Measurements from ENCODE around the gene C1QTNF1.

Gene C1QTNF1

DNA sequence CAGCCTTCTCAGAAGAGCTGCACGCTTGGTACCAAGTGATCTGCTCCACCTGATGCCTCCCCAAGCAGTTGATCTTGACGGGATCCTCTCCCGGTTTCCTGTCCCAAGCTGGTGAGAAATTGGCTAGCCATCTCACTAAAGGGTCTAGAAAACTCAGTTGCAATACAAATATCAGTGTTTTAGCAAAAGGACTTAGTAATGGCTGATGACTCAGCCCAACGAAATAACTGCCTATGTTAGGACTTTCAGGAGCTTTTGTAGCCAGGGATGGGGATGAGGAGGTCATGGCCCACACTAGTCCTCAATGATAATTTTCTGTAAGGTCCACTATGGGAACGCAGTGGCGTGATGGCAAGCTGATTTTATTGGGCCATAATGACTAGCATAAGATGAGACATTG, 27.3 kb downstream of the C1QTNF1 start:
- CTCF ChIA-PET = interaction anchor here (0.6 kb wide), 1 partner anchor 32 kb away, joined by 3 read pairs; no protein-coding TSS in a partner anchor
- POLR2A ChIA-PET (ENCODE audit: low non-redundant PET) = no interaction called here
- no peak overlapping the region for H3K27ac ChIP-seq
- DNase-seq (ENCODE audit: low spot score) = no peak
- no peak for TF ChIP-seq CTCF (conservative IDR thresholded peaks at IDR 0.05; ENCODE audit: low read depth)

GRCh38 chr17:79052131-79052530, 28.2 kb downstream of the C1QTNF1 start:
- POLR2A ChIA-PET (ENCODE audit: low non-redundant PET) = no interaction called here
- DNase-seq (ENCODE audit: low spot score) = no peak
- H3K27ac ChIP-seq = no peak overlapping the region
- no peak for TF ChIP-seq CTCF (conservative IDR thresholded peaks at IDR 0.05; ENCODE audit: low read depth)
- CTCF ChIA-PET = interaction anchor here (0.6 kb wide), 1 partner anchor 32 kb away, joined by 3 read pairs; no protein-coding TSS in a partner anchor

DNA sequence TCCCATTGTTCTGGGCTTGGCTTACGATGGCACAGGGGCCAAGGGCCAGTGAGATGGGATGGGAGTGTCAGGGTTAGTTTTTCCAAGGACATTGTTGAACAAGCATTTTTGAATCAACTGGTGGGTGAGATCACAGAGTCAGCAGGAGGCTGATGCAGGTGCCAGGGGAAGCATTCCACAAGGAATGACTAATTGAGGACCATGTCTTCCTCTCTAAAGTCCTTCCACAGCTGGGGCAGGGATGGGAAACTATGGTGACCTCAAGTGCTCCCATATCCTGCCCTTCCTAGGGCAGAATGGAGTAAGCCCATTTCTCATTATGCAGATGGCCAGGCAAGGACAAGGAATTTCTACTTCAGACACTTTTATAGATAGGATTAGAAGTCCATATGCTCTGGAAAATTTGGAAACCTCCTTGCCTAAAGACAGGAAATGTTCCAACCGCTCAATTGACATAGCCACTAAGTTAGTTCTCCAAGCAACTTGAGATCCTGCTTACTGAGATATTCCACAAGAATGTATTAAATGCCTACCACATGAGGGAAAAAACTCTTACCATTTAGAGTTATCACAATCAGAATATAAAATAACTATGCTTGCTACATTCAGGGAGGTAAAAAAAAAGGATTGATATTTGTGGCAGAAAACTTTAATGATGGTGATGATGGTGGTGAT, 29.4 kb downstream of the C1QTNF1 start:
- TF ChIP-seq CTCF (conservative IDR thresholded peaks at IDR 0.05; ENCODE audit: low read depth) = no peak
- ChIA-PET CTCF (interaction anchor here (0.7 to 2.1 kb wide), 2 partner anchors 8 to 11 kb away, joined by 4 to 6 read pairs; no protein-coding TSS in a partner anchor), POLR2A (ENCODE audit: low non-redundant PET) (no interaction called here)
- DNase-seq (ENCODE audit: low spot score) = no peak
- no peak overlapping the region for H3K27ac ChIP-seq

DNA sequence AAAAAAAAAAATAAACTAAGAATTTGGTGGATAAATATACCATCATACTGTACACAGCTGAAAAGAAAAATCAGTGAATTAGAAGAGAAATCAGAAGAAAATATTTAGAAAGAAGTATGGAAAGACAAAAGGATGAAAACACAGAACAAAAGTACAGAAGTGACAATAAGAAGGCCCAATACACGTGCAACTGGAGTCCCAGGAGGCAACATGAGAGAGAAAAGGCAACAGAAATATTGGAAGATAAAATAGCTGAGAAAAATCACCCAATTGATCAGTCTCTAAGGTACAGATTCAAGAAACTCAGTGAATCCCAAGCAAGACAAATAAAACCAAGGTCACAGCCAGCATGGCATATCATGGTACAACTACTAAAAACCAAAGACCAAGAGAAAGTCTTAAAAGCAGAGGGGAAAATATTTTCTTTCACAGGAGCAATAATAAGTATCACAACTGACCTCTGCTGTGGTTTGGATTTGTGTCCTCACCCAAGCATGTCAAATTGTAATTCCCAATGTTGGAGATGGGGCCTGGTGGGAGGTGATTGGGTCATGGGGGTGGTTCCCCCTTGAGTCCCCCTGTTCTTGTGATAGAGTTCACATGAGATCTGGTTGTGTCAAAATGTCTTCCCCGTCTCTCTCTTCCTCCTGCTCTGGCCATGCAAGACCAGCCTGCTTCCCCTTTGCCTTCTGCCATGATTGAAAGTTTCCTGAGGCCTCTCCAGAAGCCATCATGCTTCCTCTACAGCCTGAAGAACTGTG, 30.4 kb downstream of the C1QTNF1 start:
- POLR2A ChIA-PET (ENCODE audit: low non-redundant PET) = no interaction called here
- no peak for TF ChIP-seq CTCF (conservative IDR thresholded peaks at IDR 0.05; ENCODE audit: low read depth)
- CTCF ChIA-PET = interaction anchor here (2.1 kb wide), 1 partner anchor 9 kb away, joined by 6 read pairs; no protein-coding TSS in a partner anchor
- no peak overlapping the region for H3K27ac ChIP-seq
- DNase-seq (ENCODE audit: low spot score) = no peak

- POLR2A ChIA-PET (ENCODE audit: low non-redundant PET) = no interaction called here
- no peak for DNase-seq (ENCODE audit: low spot score)
- no peak for TF ChIP-seq CTCF (conservative IDR thresholded peaks at IDR 0.05; ENCODE audit: low read depth)
- CTCF ChIA-PET = interaction anchor here (2.1 kb wide), 1 partner anchor 10 kb away, joined by 6 read pairs; no protein-coding TSS in a partner anchor
- no peak overlapping the region for H3K27ac ChIP-seq
Observed at GRCh38 chr17:79055197-79055596, 31.2 kb downstream of the C1QTNF1 start.

- H3K27ac ChIP-seq = no peak overlapping the region
- no peak for TF ChIP-seq CTCF (conservative IDR thresholded peaks at IDR 0.05; ENCODE audit: low read depth)
- ChIA-PET POLR2A (ENCODE audit: low non-redundant PET) (no interaction called here), CTCF (no interaction called here)
- no peak for DNase-seq (ENCODE audit: low spot score)
Observed at GRCh38 chr17:79057737-79058385, 33.9 kb downstream of the C1QTNF1 start.

Data from RWPE1 (cell line).